ENCODE data around the gene FAM43B. TPM values are rescaled to one million over a fixed set of nuclear protein-coding genes. Genes with fewer than 3 reads are reported as not detected.

Gene FAM43B
- total RNA-seq, 1 experiment from 2014 or later = 2.9 TPM

- peaks cover 27% of the 10 kb centered on the region for H3K4me1 Mint-ChIP-seq
- CTCF ChIA-PET = interaction anchor here (2.5 to 3.2 kb wide), 2 partner anchors 10 to 49 kb away, joined by 8 to 14 read pairs; no protein-coding TSS in a partner anchor
- H3K9me3 Mint-ChIP-seq = no peaks in the 10 kb centered on the region
- no peak for ATAC-seq
- no peak for DNase-seq (ENCODE audit: low spot score)
- no peak overlapping the region for H3K4me3 Mint-ChIP-seq
- H3K27ac Mint-ChIP-seq = no peak overlapping the region
- TF ChIP-seq ZMAT4 (CRISPR knock-in tag; IDR thresholded peaks at IDR 0.05) (no peak), NR2C2 (CRISPR knock-in tag; IDR thresholded peaks at IDR 0.05) (no peak), FOXJ3 (CRISPR knock-in tag; IDR thresholded peaks at IDR 0.05; ENCODE audit: borderline replicate concordance) (no peak), GTF2I (CRISPR knock-in tag; conservative IDR thresholded peaks at IDR 0.05) (no peak), TCF7 (CRISPR knock-in tag; IDR thresholded peaks at IDR 0.05; ENCODE audit: low read depth) (no peak), FOXP1 (CRISPR knock-in tag; IDR thresholded peaks at IDR 0.05; ENCODE audit: borderline replicate concordance) (no peak), ZNF232 (CRISPR knock-in tag; IDR thresholded peaks at IDR 0.05) (no peak), NFYB (CRISPR knock-in tag; conservative IDR thresholded peaks at IDR 0.05; ENCODE audit: low read depth) (no peak), KAT7 (CRISPR knock-in tag; IDR thresholded peaks at IDR 0.05; ENCODE audit: borderline replicate concordance) (no peak), ATF1 (CRISPR knock-in tag; IDR thresholded peaks at IDR 0.05) (no peak), ESRRA (CRISPR knock-in tag; IDR thresholded peaks at IDR 0.05; ENCODE audit: borderline replicate concordance) (no peak), IRF1 (CRISPR knock-in tag; IDR thresholded peaks at IDR 0.05) (no peak), RELA (CRISPR knock-in tag; IDR thresholded peaks at IDR 0.05; ENCODE audit: borderline replicate concordance) (no peak), ZBTB21 (CRISPR knock-in tag; IDR thresholded peaks at IDR 0.05; ENCODE audit: borderline replicate concordance) (no peak), EMX1 (CRISPR knock-in tag; IDR thresholded peaks at IDR 0.05) (no peak), ZNF671 (CRISPR knock-in tag; IDR thresholded peaks at IDR 0.05) (no peak), USF1 (CRISPR knock-in tag; IDR thresholded peaks at IDR 0.05) (no peak), ZNF423 (CRISPR knock-in tag; IDR thresholded peaks at IDR 0.05) (no peak)
- TF ChIP-seq, protein P1, sequence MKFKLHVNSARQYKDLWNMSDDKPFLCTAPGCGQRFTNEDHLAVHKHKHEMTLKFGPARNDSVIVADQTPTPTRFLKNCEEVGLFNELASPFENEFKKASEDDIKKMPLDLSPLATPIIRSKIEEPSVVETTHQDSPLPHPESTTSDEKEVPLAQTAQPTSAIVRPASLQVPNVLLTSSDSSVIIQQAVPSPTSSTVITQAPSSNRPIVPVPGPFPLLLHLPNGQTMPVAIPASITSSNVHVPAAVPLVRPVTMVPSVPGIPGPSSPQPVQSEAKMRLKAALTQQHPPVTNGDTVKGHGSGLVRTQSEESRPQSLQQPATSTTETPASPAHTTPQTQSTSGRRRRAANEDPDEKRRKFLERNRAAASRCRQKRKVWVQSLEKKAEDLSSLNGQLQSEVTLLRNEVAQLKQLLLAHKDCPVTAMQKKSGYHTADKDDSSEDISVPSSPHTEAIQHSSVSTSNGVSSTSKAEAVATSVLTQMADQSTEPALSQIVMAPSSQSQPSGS (CRISPR knock-in tag; IDR thresholded peaks at IDR 0.05; ENCODE audit: borderline replicate concordance, low read depth) = no peak
- peaks cover 2% of the 10 kb centered on the region; the same call in 1 of the 2 replicates for H3K27me3 Mint-ChIP-seq (ENCODE audit: low read depth)
- no peaks in the 10 kb centered on the region for H3K36me3 Mint-ChIP-seq
- POLR2A ChIA-PET = no interaction called here
Observed at GRCh38 chr1:20584890-20585289, 32.5 kb downstream of the FAM43B start.

- ChIA-PET POLR2A (no interaction called here), CTCF (interaction anchor here (1.8 to 4.2 kb wide), 3 partner anchors 12 to 110 kb away, joined by 4 to 41 read pairs (median 9); no protein-coding TSS in a partner anchor)
- Mint-ChIP-seq H3K9me3 (no peaks in the 10 kb centered on the region), H3K27ac (no peak overlapping the region), H3K4me1 (peaks cover 36% of the 10 kb centered on the region), H3K36me3 (no peaks in the 10 kb centered on the region), H3K4me3 (no peak overlapping the region), H3K27me3 (ENCODE audit: low read depth) (peaks cover 2% of the 10 kb centered on the region; the same call in 1 of the 2 replicates)
- DNase-seq (ENCODE audit: low spot score) (no peak), ATAC-seq (no peak)
- no peak for TF ChIP-seq FOXK1 (CRISPR knock-in tag; IDR thresholded peaks at IDR 0.05)
- no peak for TF ChIP-seq NR2C2 (CRISPR knock-in tag; IDR thresholded peaks at IDR 0.05)
- TF ChIP-seq SOX15 (CRISPR knock-in tag; IDR thresholded peaks at IDR 0.05) = no peak
- no peak for TF ChIP-seq MXD4 (CRISPR knock-in tag; IDR thresholded peaks at IDR 0.05; ENCODE audit: borderline replicate concordance)
- no peak for TF ChIP-seq ZNF532 (CRISPR knock-in tag; IDR thresholded peaks at IDR 0.05; ENCODE audit: borderline replicate concordance)
- no peak for TF ChIP-seq ZNF671 (CRISPR knock-in tag; IDR thresholded peaks at IDR 0.05)
- TF ChIP-seq EMX1 (CRISPR knock-in tag; IDR thresholded peaks at IDR 0.05) = no peak
- no peak for TF ChIP-seq ZNF219 (CRISPR knock-in tag; IDR thresholded peaks at IDR 0.05; ENCODE audit: borderline replicate concordance)
- TF ChIP-seq E2F1 (CRISPR knock-in tag; IDR thresholded peaks at IDR 0.05) = no peak
- TF ChIP-seq ZBTB43 (CRISPR knock-in tag; IDR thresholded peaks at IDR 0.05) = no peak
Observed at GRCh38 chr1:20586953-20587660, 34.7 kb downstream of the FAM43B start.

All from WTC11 (cell line).